Measurements from ENCODE around the gene PGP.
A peak's percentile ranks its signal among the peaks of the same experiment; 100 is the strongest.

PGP gene

DNA sequence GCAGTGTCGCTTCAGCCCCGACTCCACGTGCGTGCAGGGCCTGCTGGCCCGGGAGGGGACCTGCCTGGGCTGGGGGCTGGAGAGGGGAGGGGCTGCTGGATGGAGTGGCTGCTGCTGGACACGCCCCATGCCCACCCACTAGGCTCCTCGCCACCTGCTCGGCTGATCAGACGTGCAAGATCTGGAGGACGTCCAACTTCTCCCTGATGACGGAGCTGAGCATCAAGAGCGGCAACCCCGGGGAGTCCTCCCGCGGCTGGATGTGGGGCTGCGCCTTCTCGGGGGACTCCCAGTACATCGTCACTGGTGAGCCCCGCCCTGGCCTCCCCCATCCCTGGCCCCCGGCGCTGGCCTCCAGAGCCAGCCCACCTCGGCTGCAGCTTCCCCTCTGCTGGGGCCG lies 6.3 kb downstream of the PGP start:
- no peak for DNase-seq (ENCODE audit: low spot score)
- Histone ChIP-seq H3K27ac (no peak overlapping the region), H3K4me3 (no peak overlapping the region)
- TF ChIP-seq, protein P1, sequence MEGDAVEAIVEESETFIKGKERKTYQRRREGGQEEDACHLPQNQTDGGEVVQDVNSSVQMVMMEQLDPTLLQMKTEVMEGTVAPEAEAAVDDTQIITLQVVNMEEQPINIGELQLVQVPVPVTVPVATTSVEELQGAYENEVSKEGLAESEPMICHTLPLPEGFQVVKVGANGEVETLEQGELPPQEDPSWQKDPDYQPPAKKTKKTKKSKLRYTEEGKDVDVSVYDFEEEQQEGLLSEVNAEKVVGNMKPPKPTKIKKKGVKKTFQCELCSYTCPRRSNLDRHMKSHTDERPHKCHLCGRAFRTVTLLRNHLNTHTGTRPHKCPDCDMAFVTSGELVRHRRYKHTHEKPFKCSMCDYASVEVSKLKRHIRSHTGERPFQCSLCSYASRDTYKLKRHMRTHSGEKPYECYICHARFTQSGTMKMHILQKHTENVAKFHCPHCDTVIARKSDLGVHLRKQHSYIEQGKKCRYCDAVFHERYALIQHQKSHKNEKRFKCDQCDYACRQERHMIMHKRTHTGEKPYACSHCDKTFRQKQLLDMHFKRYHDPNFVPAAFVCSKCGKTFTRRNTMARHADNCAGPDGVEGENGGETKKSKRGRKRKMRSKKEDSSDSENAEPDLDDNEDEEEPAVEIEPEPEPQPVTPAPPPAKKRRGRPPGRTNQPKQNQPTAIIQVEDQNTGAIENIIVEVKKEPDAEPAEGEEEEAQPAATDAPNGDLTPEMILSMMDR (IDR thresholded peaks at IDR 0.05) = no peak

DNA sequence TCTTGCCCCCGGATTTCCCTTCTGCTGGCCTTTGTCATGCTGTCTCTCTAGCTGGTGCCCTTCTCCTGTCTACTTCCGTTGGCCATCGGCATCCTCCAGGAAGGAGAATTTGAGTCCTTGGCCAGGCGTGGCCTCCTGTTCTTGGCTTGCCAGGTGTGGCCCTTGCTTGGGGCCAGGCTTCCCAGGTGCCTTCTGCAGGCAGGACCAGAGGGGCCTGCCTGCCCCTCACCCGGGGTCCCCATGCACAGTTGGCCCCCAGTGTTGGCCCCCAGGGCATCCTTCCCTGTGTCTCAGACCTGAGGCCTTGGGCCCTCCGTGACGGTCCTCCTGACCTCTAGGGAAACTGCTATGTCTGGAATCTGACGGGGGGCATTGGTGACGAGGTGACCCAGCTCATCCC lies 6.8 kb downstream of the PGP start:
- TF ChIP-seq, protein P1 (IDR thresholded peaks at IDR 0.05) = no peak
- no peak overlapping the region for H3K4me3 ChIP-seq
- H3K27ac ChIP-seq = no peak overlapping the region
- DNase-seq (ENCODE audit: low spot score) = no peak

DNA sequence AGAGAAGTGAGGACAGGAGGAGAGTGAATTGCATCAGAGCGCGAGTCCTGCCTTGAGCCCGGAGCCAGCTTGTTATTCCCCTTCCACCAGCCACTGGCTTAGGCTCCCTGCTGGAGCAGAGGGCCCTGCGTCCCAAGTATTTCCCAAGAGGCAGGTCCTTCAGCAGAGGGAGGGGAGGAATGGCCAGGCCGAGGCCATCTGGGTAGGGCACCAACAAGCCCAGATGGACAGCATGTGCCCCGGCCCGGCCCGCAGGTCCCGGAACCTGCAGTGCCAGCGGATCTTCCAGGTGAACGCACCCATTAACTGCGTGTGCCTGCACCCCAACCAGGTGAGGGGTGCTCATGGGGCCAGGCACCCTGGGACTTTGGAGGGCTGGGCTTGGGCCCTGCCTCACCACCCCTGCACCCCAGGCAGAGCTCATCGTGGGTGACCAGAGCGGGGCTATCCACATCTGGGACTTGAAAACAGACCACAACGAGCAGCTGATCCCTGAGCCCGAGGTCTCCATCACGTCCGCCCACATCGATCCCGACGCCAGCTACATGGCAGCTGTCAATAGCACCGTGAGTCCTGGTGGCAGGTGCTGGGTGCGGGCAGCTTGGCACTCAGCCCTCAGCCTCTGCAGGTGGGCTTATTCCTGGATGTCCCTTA lies 7.7 kb downstream of the PGP start:
- Histone ChIP-seq H3K27ac (peak overlapping the region in 1 of 2 donors; percentile 97), H3K4me3 (no peak overlapping the region)
- no peak for DNase-seq (ENCODE audit: low spot score)
- TF ChIP-seq, protein P1 (IDR thresholded peaks at IDR 0.05) = no peak

DNA sequence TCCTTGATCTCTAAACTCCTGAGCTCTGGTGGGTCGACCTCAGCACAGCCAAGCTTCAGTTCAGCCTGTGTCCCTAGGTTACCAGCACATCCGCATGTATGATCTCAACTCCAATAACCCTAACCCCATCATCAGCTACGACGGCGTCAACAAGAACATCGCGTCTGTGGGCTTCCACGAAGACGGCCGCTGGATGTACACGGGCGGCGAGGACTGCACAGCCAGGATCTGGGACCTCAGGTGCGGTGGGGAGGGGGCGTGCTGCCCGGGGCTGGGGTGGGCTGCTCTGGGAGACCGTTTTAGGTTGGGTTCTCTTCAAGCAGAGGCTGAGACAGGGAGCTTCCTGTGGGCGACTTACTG lies 8.2 kb downstream of the PGP start:
- TF ChIP-seq, protein P1 (IDR thresholded peaks at IDR 0.05) = no peak
- no peak for DNase-seq (ENCODE audit: low spot score)
- Histone ChIP-seq H3K4me3 (peak overlapping the region; percentile 83), H3K27ac (peak overlapping the region in 1 of 2 donors; percentile 97)

DNA sequence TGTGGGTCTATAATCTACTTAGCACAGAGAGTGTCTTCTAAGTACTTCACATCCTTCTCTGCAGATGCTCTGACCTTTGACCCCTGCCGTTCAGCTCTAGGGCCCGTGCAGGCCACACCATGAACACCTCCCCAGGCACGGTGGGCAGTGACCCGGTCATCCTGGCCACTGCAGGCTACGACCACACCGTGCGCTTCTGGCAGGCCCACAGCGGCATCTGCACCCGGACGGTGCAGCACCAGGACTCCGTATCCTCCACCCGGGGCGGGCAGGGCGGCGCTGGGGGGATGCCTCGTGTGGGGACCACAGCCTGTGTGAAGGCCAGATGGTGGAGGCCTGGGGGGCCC lies 8.7 kb downstream of the PGP start:
- H3K4me3 ChIP-seq = peak overlapping the region; percentile 83
- TF ChIP-seq, protein P1 (IDR thresholded peaks at IDR 0.05) = no peak
- H3K27ac ChIP-seq = peak overlapping the region; percentile 97
- no peak for DNase-seq (ENCODE audit: low spot score)

DNA sequence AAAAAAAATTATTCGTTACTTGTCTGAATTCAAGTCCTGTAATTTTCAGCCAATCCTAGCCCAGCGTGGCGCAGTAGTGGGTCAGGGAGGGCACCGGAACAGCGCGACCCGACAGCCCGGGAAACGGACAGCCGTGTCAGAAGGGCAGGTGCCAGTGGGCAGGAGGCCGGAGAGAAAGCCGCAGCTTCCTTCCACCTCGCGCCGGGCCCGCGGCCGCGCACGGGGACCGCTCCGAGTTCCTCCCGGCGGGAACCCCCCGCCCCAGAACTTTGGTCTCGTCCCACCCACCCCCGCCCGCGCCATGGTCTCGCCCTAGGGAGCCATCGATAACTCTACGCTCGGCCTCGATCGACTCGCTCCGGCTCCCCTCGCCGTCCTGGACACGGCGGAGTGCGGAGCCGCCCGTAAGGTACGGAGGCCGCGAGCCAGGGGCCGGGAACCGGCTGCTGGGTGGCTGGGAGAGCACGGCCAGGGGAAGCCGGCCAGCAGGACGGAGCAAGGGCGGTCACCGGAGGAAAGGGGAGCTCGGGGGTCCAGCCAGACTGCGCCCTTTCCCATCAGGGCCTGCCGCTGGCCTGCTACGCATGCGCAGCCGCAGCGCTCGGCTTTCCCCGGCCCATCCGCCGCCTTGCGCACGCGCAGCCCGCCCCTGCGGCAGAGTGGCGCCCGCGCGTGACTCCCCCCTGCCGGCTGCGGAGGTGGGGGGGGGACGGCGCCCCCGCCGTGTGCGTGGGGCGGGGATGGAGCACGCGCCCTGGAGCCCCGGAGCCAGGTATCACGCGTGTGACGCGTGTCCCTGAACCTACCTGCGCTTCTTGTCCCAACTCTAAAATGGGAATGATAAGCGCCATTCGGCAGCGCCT lies 9.3 kb downstream of the PGP start, which contains the start of gene MLST8:
TSS of gene MLST8 (plus strand) at position 351 of the 863 bp plus-strand sequence. CDS start 632 bp downstream, outside the sequence.
- H3K27ac ChIP-seq = peak within 1 kb of the TSS; percentile 97
- DNase-seq (ENCODE audit: low spot score) = peak; percentile 89
- peak within 1 kb of the TSS; percentile 83 for H3K4me3 ChIP-seq
- TF ChIP-seq, protein P1 (IDR thresholded peaks at IDR 0.05) = no peak
